Measurements from ENCODE around the gene ELP4.

ELP4 gene

GRCh38 chr11:31812383-31813381 lies 303.1 kb downstream of the ELP4 start:
- DNase-seq (ENCODE audit: low spot score), result no peak

- no peak for DNase-seq (ENCODE audit: low spot score)
These were observed 304.0 kb downstream of the ELP4 start for GRCh38 chr11:31813391-31814175.

- DNase-seq (ENCODE audit: low spot score), result no peak
These were observed 304.8 kb downstream of the ELP4 start for GRCh38 chr11:31814176-31814868.

GRCh38 chr11:31815711-31816467 lies 306.3 kb downstream of the ELP4 start:
- no peak for DNase-seq (ENCODE audit: low spot score)

- no peak for DNase-seq (ENCODE audit: low spot score)
These were observed 307.0 kb downstream of the ELP4 start for GRCh38 chr11:31816468-31817053.

GRCh38 chr11:31817054-31817620 lies 307.6 kb downstream of the ELP4 start:
- DNase-seq (ENCODE audit: low spot score), result peak; percentile 71

GRCh38 chr11:31817621-31818424 lies 308.3 kb downstream of the ELP4 start:
- no peak for DNase-seq (ENCODE audit: low spot score)

- DNase-seq (ENCODE audit: low spot score), result no peak
These were observed 308.8 kb downstream of the ELP4 start for GRCh38 chr11:31818425-31818755.

- DNase-seq (ENCODE audit: low spot score), result no peak
These were observed 309.3 kb downstream of the ELP4 start for GRCh38 chr11:31818874-31819331.

- no peak for DNase-seq (ENCODE audit: low spot score)
These were observed 310.3 kb downstream of the ELP4 start for GRCh38 chr11:31819621-31820437.

GRCh38 chr11:31820438-31820818 lies 310.9 kb downstream of the ELP4 start:
- no peak for DNase-seq (ENCODE audit: low spot score)

GRCh38 chr11:31821235-31821764 lies 311.7 kb downstream of the ELP4 start:
- DNase-seq (ENCODE audit: low spot score), result no peak

- no peak for DNase-seq (ENCODE audit: low spot score)
These were observed 312.2 kb downstream of the ELP4 start for GRCh38 chr11:31821766-31822165.

- no peak for DNase-seq (ENCODE audit: low spot score)
These were observed 312.8 kb downstream of the ELP4 start for GRCh38 chr11:31822175-31822926.

- no peak for DNase-seq (ENCODE audit: low spot score)
These were observed 313.5 kb downstream of the ELP4 start for GRCh38 chr11:31822927-31823643.

- no peak for DNase-seq (ENCODE audit: low spot score)
These were observed 314.2 kb downstream of the ELP4 start for GRCh38 chr11:31823644-31824331.

GRCh38 chr11:31824332-31824878 lies 314.8 kb downstream of the ELP4 start:
- DNase-seq (ENCODE audit: low spot score), result no peak
